Glomerular visceral epithelial cell (primary cell): ENCODE data around the gene RALB.
"Not testable (repeated sequence)": the region's sequence is repeated elsewhere in the genome, so short reads cannot be mapped to it uniquely, and the experiment has no call there.

Source experiments
- DNase-seq: peaks from one replicate; pipeline ENCODE4 v3.0.0-alpha.2; 2016; ENCODE audit errors: extremely low spot score

The RALB gene

DNA sequence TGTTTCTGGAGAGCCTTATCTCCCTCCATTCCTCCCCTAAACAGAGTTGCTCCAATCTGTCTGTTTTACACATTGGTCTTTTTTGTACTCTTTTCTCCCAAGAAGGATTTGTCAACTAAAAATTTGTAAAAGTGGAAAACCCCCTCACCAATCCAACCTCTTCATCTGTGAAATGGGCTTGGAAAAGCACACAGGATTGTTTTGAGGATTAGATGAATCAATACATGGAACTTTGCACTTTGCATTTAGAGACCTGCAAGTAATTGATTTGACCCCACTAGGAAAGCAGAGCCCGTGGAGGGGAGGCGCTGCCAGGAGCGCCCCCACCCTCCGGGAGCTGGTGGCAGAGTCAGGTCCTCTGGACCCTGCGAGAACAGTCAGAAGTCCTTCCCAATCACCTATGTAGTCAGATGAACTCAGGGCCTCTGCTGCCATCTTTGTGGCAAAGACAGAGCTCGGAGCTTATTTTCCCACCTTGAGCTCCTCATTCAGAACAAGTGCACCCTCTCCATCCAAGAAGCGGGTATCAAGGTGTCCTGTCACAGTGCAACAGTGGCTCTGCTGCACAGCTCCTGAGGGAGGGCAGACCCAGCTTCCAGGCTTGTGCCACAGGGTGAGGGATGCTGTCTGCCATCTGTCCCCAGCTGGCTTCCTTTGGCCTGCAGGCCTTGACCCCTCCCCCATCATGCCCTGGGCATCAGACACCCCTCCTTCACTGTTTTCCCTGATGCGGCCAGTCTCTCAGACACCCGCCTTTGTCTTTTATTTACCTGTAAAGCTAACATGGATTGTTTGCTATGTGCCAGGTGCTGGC lies 27.7 kb upstream of the RALB start:
- no peak for DNase-seq

DNA sequence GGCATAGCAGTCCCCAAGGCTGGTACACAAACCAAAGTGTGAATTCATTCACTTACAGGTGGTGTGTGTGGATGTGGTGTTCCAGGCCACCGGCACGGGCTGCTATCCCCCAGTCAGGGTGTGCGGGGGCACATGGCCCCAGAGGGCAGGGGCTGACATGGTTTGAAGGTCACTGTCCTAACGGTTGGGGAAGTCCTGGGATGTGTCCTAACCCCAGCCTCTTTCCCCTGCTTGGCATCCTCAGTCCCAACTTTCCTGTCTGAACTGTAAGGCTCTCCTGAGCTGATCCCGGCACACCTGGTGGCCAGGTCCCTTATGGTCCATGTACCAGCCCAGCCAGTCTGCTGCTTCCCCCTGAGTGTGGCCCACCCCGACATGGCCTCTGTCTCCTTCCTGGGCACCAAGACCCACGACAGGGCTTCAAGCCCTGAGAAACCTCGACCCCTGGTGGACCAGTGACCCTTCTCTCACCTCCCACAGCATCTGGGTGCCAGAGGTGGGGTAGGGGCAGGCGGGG lies 27.0 kb upstream of the RALB start:
- DNase-seq: no peak

DNA sequence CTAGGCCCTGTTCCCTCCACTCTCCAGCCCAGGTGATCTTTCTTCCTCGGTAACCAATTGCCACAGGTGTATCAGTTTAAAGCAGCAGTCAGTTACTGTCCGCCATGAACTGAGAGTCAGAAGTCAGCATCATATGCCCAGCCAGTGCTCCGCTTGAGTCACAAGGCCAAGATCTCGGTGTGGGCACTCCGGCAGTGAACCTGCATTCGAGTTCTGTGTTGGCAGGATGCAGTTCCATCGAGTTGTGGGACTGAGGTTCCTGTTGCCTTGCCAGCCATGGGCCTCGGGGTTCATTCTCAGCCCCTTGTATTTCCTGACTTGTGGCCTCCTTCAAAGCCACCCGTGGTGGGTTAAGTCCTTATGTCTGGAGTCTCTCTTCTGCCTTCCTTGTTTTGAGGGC lies 26.3 kb upstream of the RALB start:
- DNase-seq: no peak

DNA sequence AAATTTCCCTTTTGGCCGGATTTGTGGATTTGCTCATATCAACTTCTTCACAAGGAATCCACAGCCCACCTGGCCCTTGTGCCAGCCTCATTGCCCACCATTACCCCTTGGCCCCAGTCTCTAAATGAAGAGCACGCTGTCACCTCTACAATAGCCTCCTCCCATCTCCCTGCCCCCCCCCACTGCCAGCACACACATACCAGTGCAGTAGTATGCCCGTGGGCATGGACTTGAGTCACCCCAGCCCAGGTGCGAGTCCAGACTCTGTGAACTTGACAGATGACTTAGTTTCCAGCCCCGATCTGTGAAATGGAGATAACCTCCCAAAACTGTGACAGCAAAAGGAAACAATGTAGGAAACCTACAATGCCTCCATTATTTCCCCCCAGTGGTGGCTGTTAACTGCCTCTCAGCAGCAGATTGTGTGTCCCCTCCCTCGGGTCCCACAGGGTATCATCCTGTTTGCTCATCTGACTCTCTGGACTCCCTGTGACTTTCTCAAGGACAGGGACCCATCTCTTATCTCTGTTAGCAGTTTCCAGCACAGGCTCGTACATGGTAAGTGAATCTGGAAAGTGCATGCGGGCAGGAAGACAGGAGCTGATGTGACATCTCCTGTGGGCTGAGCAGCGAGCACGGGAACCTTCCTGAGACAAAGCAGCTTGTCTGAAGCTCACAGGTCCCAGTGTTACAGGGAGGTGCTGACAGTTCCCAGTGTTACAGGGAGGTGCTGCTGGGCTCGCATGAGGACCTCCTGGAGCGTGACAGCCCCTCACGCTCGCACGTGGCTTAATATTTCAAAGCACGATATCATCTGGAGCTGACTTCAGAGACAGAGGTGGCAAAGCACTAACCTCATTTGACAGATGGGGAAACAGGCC lies 25.3 kb upstream of the RALB start:
- DNase-seq: no peak

DNA sequence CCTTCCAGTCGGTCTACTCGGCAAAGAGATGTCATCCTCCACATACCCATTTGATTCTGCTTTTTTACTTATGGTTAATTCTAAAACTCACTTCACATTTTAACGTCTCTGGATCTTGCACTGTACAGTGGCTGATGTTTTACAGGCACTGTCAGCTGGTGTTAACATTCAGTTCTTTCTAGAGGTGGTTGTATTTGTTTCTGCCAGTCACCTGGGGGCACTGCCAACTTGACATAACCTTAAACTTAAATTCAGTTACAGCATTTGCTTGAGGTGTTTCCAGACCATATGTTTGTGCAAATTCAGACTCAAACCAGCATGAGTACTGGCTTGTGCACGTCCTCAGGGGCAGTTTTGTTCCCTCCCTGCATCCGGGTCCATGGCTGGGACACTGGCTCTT lies 24.1 kb upstream of the RALB start:
- DNase-seq: peak; percentile 29

DNA sequence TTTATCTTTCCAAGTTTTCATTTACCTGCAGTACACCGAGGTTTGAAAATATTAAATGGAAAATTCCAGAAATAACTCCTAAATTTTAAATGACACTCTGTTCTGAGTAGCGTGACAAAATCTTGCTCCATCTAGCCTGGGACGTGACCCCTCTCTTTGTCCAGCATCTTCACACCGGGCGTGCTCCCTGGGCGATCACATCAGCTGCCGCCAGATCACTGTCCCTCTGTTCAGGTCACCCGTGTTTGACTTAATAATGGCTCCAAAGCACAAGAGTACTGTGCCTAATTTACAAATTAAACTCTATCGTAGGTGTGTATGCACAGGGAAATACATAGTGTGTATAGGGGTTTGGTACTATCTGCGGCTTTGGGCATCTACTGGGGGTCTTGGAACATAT lies 23.3 kb upstream of the RALB start:
- DNase-seq: no peak

DNA sequence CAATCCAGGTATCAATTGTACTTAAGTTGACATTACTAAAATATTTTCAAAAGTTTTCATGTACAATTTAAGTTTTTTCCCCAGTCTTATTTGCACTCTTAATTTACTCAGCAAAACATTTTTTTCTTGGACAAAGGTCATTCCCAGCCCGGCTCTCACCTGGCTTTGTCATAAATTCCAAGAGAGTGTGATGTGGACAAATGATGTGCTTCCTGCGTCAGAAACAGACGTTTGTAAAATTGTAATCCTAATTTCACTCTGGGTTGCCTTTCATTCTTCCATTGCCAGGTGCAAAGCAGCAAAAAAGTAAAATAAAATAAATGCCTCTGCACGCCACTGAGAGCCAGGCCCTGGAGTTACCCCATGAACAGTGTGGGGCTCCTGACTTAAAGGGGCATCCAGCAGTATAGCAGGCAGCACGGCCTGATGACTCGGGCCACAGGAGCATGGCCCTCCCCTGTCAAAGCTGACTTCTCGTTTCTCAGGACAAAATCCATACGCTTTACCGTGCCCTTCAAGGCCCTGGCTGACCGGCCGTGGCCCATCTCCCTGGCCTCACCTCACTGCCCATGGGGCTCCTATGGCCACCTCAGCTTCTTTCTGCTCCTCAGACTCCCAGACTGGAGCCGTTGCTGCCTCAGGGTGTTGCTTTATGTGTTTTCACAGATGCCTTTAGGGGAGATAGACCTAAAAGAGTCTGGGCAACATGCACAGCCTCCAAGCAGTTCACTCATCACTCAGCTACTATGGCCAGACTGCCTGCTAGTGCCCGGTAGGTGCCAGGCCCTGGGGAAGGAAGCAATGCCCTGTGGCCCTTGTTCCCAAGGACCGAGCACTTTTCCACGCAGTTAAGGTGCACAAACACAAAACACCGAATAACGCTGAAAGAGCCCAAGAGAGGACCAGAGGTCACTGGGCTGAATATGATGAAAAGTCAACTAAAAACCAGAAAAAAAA lies 21.9 kb upstream of the RALB start:
- DNase-seq: no peak

DNA sequence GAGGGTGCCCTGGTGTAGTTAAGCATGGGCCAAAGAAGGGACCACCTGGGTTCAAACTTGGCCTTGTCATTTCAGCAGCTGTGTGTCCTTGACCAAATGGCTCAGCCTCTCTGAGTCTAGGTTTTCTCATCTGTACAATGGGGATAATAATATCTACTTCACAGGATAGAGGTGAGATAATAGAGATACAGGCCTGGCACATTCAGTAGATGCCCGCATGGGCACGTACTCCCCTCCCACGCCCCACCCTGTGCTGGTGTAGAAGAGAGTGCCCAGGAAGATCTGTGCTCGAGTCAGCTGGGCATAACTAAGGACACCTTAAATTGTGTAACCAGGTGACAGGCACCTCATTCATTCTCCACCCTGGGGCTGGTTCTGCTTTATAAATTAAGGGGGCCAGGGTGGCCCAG lies 21.1 kb upstream of the RALB start:
- no peak for DNase-seq

DNA sequence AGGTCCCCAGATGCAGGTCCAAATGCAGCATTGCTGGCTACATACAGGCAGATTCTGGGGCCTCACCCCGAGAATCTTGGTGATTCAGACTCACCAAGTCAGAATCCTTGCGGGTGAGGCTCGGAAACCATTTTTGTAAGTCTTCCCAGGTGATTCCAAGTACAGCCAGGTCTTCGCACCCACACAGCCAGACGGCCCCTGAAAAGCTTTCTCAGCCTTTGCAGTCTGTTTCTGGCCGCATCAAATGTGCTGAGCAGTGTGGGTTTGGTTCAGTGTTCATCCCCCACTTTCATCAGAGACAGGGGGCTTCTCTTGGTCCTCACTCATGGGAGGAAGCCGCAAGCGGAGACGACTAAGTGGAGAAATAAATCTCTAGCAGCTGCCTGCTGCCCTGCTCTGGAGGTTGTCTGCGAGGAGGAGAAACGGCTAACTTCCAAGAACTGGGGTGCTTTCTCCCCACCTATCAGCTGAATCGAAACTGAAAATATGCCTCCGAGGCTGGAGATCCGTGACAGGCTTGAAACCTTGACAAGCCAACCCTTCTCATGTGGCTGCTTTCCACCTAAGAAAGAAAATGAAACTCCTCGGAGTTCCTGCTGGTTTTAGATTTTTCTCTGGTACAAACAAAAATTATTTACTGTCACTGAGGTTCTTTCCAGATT lies 20.5 kb upstream of the RALB start:
- DNase-seq: peak; percentile 46

DNA sequence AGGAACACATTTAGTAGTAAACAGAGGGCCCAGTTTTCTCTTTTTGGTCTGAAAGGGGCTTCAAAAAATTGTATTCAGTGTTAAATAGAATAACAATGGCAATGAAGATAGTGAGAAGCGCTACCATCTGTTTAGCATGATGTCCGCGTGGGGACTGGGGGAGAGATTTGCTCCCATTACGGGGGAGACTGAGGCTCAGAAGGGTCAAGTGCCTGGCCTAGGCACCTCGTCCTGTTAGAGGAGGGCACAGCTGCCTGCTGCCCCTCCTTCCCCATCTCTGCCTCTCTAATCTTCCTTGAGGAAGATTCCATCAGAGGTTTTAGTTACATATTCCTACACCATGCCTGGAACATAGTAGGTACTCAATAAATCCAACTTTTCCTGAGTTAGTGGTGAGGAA lies 19.4 kb upstream of the RALB start:
- DNase-seq: no peak

DNA sequence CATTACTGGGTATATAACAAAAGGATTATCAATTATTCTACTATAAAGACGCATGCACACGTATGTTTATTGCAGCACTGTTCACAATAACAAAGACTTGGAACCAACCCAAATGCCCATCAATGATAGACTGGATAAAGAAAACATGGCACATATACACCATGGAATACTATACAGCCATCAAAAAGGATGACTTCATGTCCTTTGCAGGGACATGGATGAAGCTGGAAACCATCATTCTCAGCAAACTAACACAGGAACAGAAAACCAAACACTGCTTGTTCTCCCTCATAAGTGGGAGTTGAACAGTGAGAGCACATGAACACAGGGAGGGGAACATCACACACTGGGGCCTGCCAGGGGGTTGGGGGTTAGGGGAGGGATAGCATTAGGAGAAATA lies 17.5 kb upstream of the RALB start:
- not testable (repeated sequence) for DNase-seq

DNA sequence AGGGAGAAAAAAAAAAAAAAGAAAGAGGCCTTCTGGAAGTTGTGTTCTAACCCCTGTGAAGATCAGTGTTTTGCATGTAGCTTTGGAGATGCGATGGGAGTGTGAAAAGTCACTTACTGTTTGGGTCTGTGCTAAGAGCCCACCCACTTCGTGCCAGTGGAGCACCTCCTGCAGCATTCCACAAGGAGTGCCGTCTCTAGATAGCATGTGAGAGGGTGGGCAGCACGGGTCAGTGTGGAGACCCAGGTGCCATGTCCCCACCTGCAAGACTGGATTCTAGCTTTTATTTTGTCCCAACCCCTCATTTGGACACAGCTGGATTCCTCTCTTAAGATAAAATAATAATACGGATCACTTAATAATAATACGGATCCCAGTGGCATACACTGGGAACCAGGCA lies 17.0 kb upstream of the RALB start:
- DNase-seq: no peak

DNA sequence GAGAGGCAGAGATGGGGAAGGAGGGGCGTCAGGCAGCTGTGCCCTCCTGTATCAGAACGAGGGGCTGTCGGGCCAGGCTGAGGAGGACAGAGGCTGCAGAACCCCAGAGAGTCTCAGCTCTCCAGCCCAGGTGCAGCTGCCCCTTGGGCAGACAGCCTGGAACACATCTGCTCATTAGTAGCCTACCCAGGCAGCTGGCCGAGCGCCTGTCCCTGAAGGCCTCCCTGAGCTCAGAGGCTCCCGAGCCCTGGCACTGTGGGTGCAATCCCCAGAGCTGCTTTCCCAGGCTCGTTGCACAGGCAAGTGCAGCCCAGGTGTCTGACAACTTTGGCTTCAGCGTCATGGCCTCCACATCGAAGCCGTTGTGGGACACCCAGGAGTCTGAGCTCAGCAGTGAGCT lies 16.3 kb upstream of the RALB start:
- DNase-seq: no peak

DNA sequence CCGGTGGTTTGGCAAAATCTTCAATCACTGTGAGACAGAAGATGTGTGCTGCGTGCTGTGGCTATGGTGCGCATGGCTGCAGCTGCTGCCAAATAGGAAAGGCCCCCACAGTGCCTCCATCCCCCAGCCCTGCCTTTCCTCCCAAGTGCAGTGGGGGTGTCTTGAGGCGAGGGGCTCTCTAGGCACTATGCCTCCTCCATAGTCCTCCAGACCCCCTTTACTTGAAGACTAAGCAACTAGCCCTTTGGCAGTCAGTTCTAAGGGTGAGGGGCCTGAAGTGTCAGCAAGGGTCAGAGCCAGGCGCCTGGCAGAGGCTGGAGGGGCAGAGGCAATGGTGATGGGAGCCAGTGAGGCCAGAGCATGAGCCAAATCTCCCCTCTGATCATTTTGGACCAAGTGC lies 15.9 kb upstream of the RALB start:
- no peak for DNase-seq

DNA sequence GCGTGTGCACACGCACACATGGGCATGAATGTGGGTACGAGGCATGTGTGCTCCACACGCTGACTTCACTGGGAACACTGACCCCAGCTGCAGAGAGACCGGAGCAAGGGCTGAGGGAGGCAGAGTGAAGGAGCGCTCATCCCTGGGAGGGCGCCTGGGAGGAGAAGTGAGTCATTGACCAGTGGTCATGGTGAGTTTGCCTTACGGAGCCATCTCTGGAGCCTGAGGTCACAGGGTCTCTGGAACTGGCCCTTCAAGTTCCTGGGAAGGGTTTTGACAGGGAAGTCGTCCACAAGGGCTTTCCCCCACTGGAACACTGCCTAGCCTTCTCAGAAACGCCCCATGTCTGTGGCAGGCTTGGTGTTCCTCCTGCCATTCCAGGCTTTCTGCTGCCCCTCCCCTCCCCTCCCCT lies 15.2 kb upstream of the RALB start:
- DNase-seq: peak; percentile 88

DNA sequence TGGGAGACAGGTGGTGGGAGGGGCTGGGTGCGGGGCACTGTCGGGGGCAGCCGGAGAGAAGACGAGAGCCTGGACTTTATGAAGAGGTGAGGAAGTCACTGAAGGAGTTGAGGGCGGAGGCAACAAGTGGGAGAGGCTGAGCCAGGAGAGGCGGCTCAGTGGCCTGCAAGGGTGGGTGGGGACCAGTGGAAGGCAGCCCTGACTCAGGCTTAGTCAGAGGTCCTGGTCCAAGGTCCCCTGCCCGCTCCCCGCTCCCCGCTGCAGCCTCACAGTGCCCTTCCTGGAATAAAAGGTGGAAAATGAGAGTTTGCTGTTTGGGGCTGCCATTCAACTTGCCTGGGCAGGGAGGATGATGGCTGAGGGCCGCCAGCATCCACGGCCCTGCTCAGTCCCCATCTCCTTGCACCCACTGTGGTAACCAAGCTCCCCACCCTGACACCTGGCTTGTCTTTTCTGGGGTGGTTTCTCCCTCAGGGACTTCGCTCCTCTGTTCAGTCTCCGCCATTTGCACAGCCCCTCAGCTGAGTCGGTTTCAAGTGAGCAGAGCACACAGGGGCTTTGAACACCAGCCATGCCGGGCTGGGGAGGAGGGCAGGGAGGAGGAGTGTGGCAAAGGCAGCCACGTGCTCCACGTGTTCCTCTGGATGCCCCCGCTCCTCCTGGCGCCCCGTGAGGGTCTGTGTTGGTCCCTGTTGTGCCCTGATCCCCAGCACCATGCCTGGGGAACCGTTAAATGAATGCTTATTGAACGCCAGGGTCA lies 13.7 kb upstream of the RALB start:
- peak; percentile 89 for DNase-seq

DNA sequence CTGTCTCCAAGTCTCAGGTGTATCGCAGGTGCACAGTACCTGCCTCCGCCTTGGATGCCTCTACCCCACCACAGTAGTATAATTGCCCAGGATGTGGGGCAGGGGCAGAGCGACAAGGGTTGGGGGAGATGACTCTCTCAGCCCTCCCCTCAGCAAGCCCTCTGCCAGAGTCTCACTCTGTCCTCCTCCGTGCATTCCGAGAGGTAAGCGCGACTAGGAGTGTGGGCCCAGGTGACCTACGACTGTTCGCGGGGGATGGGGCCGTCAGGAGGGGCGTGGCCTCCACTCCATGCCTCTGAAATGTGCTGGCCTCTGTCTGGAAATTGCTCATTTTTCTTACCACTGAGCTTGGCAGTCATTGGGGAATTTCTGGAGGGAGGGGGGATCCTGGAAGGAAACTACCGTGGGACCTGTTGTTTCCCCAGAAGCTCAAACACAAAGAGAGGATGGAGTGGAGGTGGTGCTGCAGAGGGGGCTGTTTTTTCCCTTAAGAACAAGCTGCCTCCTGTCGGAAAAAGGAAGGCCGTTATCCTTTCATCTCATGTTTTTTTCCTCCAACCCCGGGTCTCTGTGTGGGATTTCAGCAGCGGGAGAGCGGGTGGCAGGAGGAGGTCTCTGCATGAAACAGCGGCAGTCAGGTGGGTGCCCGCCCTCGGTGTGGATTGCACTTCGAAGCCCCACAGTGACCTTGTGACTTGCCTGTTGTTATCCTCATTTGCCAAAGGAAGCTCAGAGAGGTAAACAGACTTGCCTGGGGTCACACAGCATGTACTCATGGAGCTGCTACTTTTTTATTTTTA lies 13.0 kb upstream of the RALB start:
- peak; percentile 71 for DNase-seq

DNA sequence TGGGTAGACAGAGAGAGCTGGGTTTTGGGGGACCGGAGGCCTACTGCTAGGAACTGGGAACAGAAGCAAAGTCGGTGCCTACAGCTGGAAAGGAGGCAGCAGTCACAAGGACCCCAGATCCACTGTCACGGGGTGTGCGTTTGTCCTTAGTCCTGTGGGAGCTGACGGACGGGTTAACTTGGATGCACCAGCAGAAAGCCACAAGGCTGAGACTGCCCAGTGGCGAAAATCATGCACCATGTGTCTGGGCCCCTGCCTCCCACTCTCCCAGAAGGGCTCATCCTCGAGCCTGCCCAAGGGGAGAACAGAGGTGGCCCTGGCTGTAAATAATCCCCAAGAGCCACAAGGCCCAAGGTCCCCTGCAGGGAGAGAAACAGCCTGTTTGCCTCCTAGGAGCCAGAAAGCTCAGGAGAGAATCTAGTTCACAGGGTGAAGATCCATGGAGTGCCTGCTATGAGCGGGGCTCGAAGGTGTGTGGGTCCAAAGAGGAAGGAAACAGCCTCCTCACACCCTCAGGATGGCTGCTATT lies 11.7 kb upstream of the RALB start:
- DNase-seq: no peak

DNA sequence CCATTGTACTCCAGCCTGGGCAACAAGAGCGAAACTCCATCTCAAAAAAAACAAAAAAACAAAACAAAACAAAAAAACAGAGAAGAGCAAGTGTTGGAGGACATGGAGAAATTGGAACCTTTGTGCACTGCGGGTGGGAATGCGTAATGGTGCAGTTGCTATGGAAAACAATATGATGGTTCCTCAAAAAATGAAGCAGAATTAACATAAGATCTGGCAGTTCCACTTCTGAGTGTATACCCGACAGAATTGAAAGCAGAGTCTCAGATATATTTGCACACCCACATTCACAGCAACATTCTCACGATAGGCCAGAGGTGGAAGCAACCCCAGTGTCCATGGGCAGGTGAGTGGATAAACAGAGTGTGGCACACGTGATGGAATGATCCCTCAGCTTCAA lies 11.0 kb upstream of the RALB start:
- DNase-seq: no peak
